ENCODE data around the gene DDX19B. TPM values are rescaled to one million over a fixed set of nuclear protein-coding genes. Genes with fewer than 3 reads are reported as not detected.
A peak's percentile ranks its signal among the peaks of the same experiment; 100 is the strongest.

Gene DDX19B
- polyA plus RNA-seq, 2 of the 4 experiments (the other 2 are of a cell fraction) = 26.9 to 50.6 TPM

DNA sequence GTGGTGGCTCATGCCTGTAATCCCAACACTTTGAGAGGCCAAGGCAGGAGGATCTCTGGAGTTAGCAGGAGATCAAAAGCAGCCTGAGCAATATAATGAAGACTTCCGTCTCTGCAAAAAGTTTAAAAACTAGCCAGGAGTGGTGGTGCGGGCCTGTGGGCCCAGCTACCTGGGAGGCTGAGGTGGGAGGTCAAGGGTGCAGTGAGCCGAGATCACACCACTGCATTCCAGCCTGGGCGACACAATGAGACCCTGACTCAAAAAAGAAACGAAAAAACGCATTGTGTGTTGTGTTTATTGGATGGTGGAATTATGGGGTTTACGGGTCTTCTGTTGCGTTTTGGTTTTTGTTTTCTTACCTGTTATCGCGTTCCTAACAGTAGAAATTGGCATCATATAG is 46.9 kb downstream of the DDX19B start:
- Histone ChIP-seq H3K27ac (peak overlapping the region; percentile 90 to 91), H3K4me2 (peak overlapping the region; percentile 88), H3K4me3 (peak overlapping the region; percentile 81), H3K9me3 (no peaks in the 10 kb centered on the region), H3K4me1 (peaks cover 11% of the 10 kb centered on the region; the same call in 2 of the 3 replicates)
- CTCF ChIA-PET = interaction anchor here (0.5 to 1.7 kb wide), 5 partner anchors 14 to 463 kb away, joined by 3 read pairs; no protein-coding TSS in a partner anchor
- no peak for ATAC-seq
- POLR2A ChIA-PET = interaction anchor here (1.3 to 2.1 kb wide), 5 partner anchors 34 to 115 kb away, joined by 3 to 11 read pairs (median 5); partner anchors contain the start of gene AARS1
- no peak for DNase-seq (ENCODE audit: low read depth in 1 of 2, low spot score in 1 of 2)
- TF ChIP-seq TP53 (CRISPR knock-in tag; IDR thresholded peaks at IDR 0.05) (no peak), BHLHE40 (IDR thresholded peaks at IDR 0.05; ENCODE audit: low read depth, low read length) (no peak), CEBPB (IDR thresholded peaks at IDR 0.05) (no peak), RARB (CRISPR knock-in tag; IDR thresholded peaks at IDR 0.05) (no peak), MAX (IDR thresholded peaks at IDR 0.05) (no peak), HOXB5 (CRISPR knock-in tag; IDR thresholded peaks at IDR 0.05) (no peak), NR3C1 (IDR thresholded peaks at IDR 0.05) (no peak), ZSCAN20 (CRISPR knock-in tag; IDR thresholded peaks at IDR 0.05) (no peak), EP300 (IDR thresholded peaks at IDR 0.05) (no peak)
- TF ChIP-seq, protein P1, sequence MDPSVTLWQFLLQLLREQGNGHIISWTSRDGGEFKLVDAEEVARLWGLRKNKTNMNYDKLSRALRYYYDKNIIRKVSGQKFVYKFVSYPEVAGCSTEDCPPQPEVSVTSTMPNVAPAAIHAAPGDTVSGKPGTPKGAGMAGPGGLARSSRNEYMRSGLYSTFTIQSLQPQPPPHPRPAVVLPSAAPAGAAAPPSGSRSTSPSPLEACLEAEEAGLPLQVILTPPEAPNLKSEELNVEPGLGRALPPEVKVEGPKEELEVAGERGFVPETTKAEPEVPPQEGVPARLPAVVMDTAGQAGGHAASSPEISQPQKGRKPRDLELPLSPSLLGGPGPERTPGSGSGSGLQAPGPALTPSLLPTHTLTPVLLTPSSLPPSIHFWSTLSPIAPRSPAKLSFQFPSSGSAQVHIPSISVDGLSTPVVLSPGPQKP (IDR thresholded peaks at IDR 0.05; ENCODE audit: low read depth, low read length) = no peak
- no peak for FAIRE-seq
- 79% methylated on average over 10 of the region's 10 CpGs for WGBS (ENCODE audit: missing lambda C conversion rate)

GRCh38 chr16:70348991-70349390 is 50.0 kb downstream of the DDX19B start:
- CTCF ChIA-PET = no interaction called here
- Histone ChIP-seq H3K9me3 (no peaks in the 10 kb centered on the region), H3K27ac (no peak overlapping the region), H3K4me2 (no peak overlapping the region), H3K4me3 (no peak overlapping the region), H3K4me1 (peaks cover 11% of the 10 kb centered on the region; the same call in 2 of the 3 replicates)
- TF ChIP-seq KDM5A (IDR thresholded peaks at IDR 0.05) (no peak), CBX8 (IDR thresholded peaks at IDR 0.05) (no peak), FOXS1 (CRISPR knock-in tag; IDR thresholded peaks at IDR 0.05) (no peak), SMC3 (IDR thresholded peaks at IDR 0.05) (no peak), BHLHE40 (IDR thresholded peaks at IDR 0.05; ENCODE audit: low read depth, low read length) (no peak), RNF2 (IDR thresholded peaks at IDR 0.05; ENCODE audit: borderline replicate concordance, low read depth) (no peak), MAX (IDR thresholded peaks at IDR 0.05) (no peak), EP300 (IDR thresholded peaks at IDR 0.05) (no peak)
- TF ChIP-seq, protein P2, sequence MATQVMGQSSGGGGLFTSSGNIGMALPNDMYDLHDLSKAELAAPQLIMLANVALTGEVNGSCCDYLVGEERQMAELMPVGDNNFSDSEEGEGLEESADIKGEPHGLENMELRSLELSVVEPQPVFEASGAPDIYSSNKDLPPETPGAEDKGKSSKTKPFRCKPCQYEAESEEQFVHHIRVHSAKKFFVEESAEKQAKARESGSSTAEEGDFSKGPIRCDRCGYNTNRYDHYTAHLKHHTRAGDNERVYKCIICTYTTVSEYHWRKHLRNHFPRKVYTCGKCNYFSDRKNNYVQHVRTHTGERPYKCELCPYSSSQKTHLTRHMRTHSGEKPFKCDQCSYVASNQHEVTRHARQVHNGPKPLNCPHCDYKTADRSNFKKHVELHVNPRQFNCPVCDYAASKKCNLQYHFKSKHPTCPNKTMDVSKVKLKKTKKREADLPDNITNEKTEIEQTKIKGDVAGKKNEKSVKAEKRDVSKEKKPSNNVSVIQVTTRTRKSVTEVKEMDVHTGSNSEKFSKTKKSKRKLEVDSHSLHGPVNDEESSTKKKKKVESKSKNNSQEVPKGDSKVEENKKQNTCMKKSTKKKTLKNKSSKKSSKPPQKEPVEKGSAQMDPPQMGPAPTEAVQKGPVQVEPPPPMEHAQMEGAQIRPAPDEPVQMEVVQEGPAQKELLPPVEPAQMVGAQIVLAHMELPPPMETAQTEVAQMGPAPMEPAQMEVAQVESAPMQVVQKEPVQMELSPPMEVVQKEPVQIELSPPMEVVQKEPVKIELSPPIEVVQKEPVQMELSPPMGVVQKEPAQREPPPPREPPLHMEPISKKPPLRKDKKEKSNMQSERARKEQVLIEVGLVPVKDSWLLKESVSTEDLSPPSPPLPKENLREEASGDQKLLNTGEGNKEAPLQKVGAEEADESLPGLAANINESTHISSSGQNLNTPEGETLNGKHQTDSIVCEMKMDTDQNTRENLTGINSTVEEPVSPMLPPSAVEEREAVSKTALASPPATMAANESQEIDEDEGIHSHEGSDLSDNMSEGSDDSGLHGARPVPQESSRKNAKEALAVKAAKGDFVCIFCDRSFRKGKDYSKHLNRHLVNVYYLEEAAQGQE (IDR thresholded peaks at IDR 0.05) = no peak
- POLR2A ChIA-PET = no interaction called here
- no peak for FAIRE-seq
- DNase-seq (ENCODE audit: low read depth in 1 of 2, low spot score in 1 of 2) = no peak
- no peak for ATAC-seq
- 90% methylated on average over 2 of the region's 2 CpGs for WGBS (ENCODE audit: missing lambda C conversion rate)

DNA sequence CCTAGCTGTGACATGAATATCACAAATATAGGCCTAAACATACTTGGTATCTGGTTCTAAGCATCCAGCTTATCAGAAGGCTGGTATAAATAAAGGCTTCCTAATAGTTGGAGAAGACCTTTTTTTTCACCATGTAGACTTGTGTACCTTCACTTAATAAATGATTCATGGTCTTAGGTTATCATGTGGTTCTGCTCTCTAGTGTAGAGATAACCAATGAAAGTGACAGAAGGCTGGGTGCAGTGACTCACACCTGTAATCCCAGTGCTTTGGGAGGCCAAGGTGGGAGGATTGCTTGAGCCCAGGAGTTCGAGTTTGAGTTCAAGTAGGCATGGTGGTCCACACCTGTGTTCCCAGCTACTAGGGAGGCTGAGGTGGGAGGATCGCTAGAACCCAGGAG is 50.8 kb downstream of the DDX19B start:
- 81% methylated on average over 2 of the region's 2 CpGs for WGBS (ENCODE audit: missing lambda C conversion rate)
- ATAC-seq = no peak
- H3K9me3 ChIP-seq = no peaks in the 10 kb centered on the region
- TF ChIP-seq CBX8 (IDR thresholded peaks at IDR 0.05) (no peak), CEBPB (IDR thresholded peaks at IDR 0.05) (no peak), ZSCAN20 (CRISPR knock-in tag; IDR thresholded peaks at IDR 0.05) (no peak), MAZ (IDR thresholded peaks at IDR 0.05; ENCODE audit: borderline replicate concordance, low read depth, low read length) (no peak), NR3C1 (IDR thresholded peaks at IDR 0.05) (no peak), MYC (IDR thresholded peaks at IDR 0.05; ENCODE audit: borderline replicate concordance, low read length) (no peak), ZFP36 (IDR thresholded peaks at IDR 0.05; ENCODE audit: borderline replicate concordance, partially characterized antibody) (no peak), RARB (CRISPR knock-in tag; IDR thresholded peaks at IDR 0.05) (no peak), HMGXB4 (CRISPR knock-in tag; IDR thresholded peaks at IDR 0.05; ENCODE audit: borderline replicate concordance) (no peak), NFE2L2 (conservative IDR thresholded peaks at IDR 0.05; ENCODE audit: low read length) (no peak)
- DNase-seq (ENCODE audit: low read depth in 1 of 2, low spot score in 1 of 2) = no peak
- peaks cover 11% of the 10 kb centered on the region; the same call in 2 of the 3 replicates for H3K4me1 ChIP-seq
- H3K27ac ChIP-seq = no peak overlapping the region
- ChIA-PET POLR2A (no interaction called here), CTCF (no interaction called here)
- no peak for FAIRE-seq
- H3K4me3 ChIP-seq = no peak overlapping the region
- no peak overlapping the region for H3K4me2 ChIP-seq

Data from A549 (cell line).